Upper lobe of right lung (tissue), 1 donor: ENCODE data around the gene PANX1. TPM values are rescaled to one million over a fixed set of nuclear protein-coding genes. Genes with fewer than 3 reads are reported as not detected.

Experiments
- ATAC-seq: fragments of 200-7000 bp; cut with Tn5 transposase; one replicate; pipeline ENCODE4 v1.9.1; 2020; ENCODE audit warnings: mild to moderate bottlenecking, moderate library complexity
- DNase-seq: peaks from one replicate; pipeline ENCODE4 v3.0.0-alpha.2; 2020
- H3K27ac ChIP-seq: fragments of 200-600 bp; one replicate; pipeline ENCODE4 v1.8.0; 2022
- H3K27me3 ChIP-seq: fragments of 200-600 bp; one replicate; pipeline ENCODE4 v1.8.0; 2022; ENCODE audit warnings: mild to moderate bottlenecking
- H3K36me3 ChIP-seq: fragments of 200-600 bp; one replicate; pipeline ENCODE4 v1.8.0; 2022
- H3K4me1 ChIP-seq: fragments of 200-600 bp; one replicate; pipeline ENCODE4 v1.8.0; 2022
- H3K4me3 ChIP-seq: fragments of 200-600 bp; one replicate; pipeline ENCODE4 v1.8.0; 2022; ENCODE audit warnings: mild to moderate bottlenecking
- H3K9me3 ChIP-seq: fragments of 200-600 bp; one replicate; pipeline ENCODE4 v1.8.0; 2022
- intact Hi-C: fragments of 100-400 bp; cut with DNase I; formaldehyde crosslinking; loops from one replicate; pipeline ENCODE4 v1.11.0; 2022
- total RNA-seq: library from RNA; stranded (reverse); fragmentation: NEBNext Ultra II Directional; extraction: Animal tissue kit (Norgen Biotek cat#: 25700); gene quantifications from one replicate; pipeline ENCODE4 v1.2.1, GENCODE V29; 2021
- TF ChIP-seq, protein P1 (sequence below): fragments of 200-600 bp; IDR thresholded peaks from one replicate; pipeline ENCODE4 v1.8.0; 2022; ENCODE audit warnings: antibody characterized with exemption
- donor health status: DM: no; HTN: yes; CAD: no; lungs with severe emphysema.

PANX1 gene
- total RNA-seq, 1 donor from 2014 or later: 20.0 TPM

DNA sequence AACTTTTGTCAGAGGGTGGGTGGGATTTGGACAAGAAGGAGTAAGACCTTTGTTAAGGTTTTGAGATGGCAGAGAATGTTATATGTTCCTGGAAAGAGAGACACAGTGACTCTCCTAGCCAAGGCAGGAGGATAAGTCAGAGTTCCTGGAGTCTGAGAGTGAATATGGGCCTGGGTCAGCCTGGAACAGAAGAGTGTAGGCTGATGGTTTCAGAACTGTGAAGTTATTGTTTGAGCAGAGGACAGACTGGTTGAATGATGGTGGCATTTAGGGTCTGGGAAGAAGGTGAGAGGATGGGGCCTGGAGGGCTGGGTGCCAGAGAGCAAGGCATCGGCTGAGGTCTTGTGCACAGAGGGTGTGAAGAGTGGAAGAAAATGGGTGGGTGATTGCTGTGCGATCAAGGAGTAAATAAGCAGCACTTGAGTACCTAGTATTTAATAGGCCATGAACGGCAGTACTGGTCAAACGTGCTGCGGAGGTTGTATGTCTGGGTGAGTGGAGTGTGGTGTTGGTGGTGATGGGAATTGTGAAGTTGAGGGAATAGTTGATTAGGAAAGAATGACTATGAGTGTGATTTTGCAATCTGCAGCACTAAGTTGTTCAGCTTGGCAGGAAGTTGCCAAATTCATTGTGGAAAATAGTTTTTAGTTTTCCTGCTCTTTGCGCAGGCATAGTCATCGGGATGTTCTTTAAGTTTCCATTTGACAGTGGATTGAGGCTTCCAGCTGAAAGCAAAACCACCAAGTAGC is 1.8 kb downstream of the PANX1 start:
- TF ChIP-seq, protein P1, sequence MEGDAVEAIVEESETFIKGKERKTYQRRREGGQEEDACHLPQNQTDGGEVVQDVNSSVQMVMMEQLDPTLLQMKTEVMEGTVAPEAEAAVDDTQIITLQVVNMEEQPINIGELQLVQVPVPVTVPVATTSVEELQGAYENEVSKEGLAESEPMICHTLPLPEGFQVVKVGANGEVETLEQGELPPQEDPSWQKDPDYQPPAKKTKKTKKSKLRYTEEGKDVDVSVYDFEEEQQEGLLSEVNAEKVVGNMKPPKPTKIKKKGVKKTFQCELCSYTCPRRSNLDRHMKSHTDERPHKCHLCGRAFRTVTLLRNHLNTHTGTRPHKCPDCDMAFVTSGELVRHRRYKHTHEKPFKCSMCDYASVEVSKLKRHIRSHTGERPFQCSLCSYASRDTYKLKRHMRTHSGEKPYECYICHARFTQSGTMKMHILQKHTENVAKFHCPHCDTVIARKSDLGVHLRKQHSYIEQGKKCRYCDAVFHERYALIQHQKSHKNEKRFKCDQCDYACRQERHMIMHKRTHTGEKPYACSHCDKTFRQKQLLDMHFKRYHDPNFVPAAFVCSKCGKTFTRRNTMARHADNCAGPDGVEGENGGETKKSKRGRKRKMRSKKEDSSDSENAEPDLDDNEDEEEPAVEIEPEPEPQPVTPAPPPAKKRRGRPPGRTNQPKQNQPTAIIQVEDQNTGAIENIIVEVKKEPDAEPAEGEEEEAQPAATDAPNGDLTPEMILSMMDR: no peak
- peak; percentile 25 for ATAC-seq
- Histone ChIP-seq H3K27ac (peak overlapping the region; percentile 96), H3K4me3 (peak overlapping the region; percentile 96), H3K36me3 (no peaks in the 10 kb centered on the region), H3K9me3 (no peaks in the 10 kb centered on the region), H3K4me1 (peaks cover 56% of the 10 kb centered on the region), H3K27me3 (no peaks in the 10 kb centered on the region)
- DNase-seq: no peak
- intact Hi-C loops: no loop called here

DNA sequence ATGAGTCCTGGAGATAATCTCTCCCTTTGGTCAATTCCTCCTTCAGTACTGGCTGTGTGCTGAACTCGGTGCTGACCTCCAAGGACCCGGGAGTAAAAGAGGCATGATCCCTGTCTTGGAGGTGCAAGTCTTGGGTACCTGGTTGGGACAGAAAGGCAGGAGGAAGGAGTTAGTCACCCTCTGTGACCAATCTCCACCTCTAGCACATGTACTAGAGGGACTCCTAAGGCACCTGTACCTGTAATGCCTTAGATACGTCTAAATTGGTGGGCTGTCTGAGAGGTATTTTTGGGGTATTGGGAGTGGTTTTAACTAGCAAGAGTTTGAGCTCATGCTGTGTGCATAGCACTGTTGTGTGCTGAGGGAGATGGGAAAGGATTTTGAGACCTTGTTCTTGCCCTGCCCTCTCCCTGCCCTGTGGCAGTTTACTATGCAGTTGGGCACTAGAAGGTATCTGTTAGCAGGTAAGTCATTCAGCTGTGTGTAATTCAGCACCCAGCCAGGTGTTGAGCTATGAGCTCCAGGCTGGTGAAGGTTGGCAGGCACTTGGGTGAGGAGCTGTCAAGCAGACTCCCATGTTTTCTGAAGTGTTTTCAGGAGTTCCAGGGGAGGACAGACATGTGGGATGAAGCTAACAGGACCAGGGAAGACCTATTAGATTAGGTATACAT is 2.5 kb downstream of the PANX1 start:
- TF ChIP-seq, protein P1: no peak
- H3K4me1 ChIP-seq: peaks cover 63% of the 10 kb centered on the region
- H3K36me3 ChIP-seq: no peaks in the 10 kb centered on the region
- intact Hi-C loops: no loop called here
- peak overlapping the region; percentile 96 for H3K4me3 ChIP-seq
- no peaks in the 10 kb centered on the region for H3K27me3 ChIP-seq
- no peak for ATAC-seq
- no peaks in the 10 kb centered on the region for H3K9me3 ChIP-seq
- no peak for DNase-seq
- peak overlapping the region; percentile 28 for H3K27ac ChIP-seq

DNA sequence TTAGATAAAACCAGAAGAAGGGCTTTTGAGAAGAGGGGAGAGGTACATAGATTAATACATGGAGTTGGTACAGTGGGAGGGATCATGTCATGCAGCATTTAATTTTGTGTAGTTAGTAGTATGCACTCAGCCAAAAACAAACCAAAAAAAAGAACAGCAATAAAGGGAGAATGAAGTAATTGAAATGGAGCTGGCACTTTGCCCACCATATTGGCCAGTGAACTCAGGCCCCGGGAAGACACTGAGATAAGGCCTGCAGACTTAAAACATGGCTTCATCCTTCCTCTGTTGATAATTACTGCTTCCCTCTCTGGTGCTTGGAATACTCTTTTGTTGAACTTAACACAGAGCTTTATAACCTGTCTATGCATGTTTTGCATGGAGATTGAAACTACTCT is 3.1 kb downstream of the PANX1 start:
- ATAC-seq: no peak
- intact Hi-C loops: no loop called here
- no peak for DNase-seq
- Histone ChIP-seq H3K4me3 (peak overlapping the region; percentile 96), H3K27me3 (no peaks in the 10 kb centered on the region), H3K4me1 (peaks cover 65% of the 10 kb centered on the region), H3K27ac (no peak overlapping the region), H3K36me3 (no peaks in the 10 kb centered on the region), H3K9me3 (no peaks in the 10 kb centered on the region)
- TF ChIP-seq, protein P1: no peak

DNA sequence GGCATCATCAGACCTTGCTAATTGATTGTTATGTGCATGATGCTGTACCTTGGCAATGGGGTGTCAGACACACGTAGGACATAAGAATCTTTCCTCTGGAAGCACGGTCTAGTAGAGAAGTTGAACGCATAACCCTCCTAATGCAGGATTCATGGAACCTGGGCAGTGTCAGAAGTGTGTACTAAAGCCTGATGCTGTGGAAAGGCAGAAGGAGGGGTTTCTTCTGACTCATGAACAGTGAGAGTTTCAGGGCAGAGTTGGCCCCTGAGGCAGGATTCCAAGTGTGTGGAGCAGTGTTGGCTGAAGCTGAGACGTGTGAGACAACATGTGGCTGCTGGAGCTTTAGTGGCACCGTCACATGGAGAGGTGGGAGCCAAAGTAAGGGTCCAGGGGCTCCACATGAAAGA is 3.5 kb downstream of the PANX1 start:
- TF ChIP-seq, protein P1: no peak
- DNase-seq (no peak), ATAC-seq (no peak)
- H3K27ac ChIP-seq: no peak overlapping the region
- H3K4me3 ChIP-seq: no peak overlapping the region
- no peaks in the 10 kb centered on the region for H3K36me3 ChIP-seq
- H3K27me3 ChIP-seq: no peaks in the 10 kb centered on the region
- intact Hi-C loops: no loop called here
- H3K9me3 ChIP-seq: no peaks in the 10 kb centered on the region
- H3K4me1 ChIP-seq: peaks cover 65% of the 10 kb centered on the region

DNA sequence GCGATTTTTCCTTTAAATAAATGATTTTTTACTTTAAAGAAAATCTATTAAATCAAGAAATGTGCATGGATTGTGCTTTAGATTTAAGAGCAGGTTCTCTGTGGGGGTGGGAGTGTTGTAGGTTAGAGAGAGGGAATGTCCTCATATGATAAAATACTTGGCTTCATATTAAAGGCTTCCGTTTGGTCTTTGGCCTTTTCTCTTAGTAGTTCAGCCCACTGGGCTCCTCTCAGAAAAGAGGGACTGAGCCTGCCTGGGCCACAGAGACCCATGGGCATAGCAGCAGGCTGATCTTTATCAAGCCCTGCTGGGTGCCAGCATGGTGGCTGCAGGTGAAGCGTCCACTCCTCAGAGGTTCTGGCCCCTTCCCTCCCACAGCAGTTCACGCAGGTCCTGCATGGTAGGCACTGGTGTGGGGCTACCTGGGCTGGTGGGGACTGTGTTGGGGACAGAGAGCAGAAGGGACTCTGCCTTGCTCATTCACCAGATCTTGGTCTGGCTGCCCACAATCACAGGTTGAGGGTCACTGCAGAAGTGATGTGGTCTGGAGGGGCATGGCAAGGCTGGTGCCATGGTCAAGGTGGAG is 4.3 kb downstream of the PANX1 start:
- no peak overlapping the region for H3K27ac ChIP-seq

More for the DNA sequence above, 4.3 kb downstream of the PANX1 start:
- H3K4me1 ChIP-seq: peaks cover 59% of the 10 kb centered on the region
- no peak overlapping the region for H3K4me3 ChIP-seq
- H3K9me3 ChIP-seq: no peaks in the 10 kb centered on the region
- DNase-seq: no peak
- no peaks in the 10 kb centered on the region for H3K36me3 ChIP-seq
- TF ChIP-seq, protein P1: no peak
- ATAC-seq: no peak
- H3K27me3 ChIP-seq: no peaks in the 10 kb centered on the region
- intact Hi-C loops: no loop called here
